ENCODE data around the gene RNU11. TPM values are rescaled to one million over a fixed set of nuclear protein-coding genes. Genes with fewer than 3 reads are reported as not detected.

The RNU11 gene
- total RNA-seq, 1 experiment from 2014 or later = not detected

DNA sequence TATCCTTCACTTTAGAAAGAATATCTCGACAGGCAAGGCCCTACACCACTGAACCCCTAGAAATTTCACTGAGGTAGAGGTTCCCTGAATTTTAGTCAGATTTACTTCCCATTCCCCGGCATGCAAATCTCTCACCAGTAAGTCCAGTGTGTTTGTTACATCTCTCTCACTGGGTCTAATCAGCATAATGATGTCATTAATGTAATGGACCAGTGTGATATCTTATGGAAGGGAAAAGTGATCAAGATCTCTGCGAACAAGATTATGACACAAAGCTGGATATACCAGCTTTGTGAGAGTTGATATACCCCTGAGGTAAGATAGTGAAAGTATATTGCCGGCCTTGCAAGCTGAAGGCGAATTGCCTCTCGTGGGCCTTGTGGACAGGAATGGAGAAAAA lies 7.9 kb downstream of the RNU11 start:
- H3K4me3 Mint-ChIP-seq (ENCODE audit: unreplicated experiment) = no peak overlapping the region
- intact Hi-C loops (cut with micrococcal nuclease) = no loop called here

DNA sequence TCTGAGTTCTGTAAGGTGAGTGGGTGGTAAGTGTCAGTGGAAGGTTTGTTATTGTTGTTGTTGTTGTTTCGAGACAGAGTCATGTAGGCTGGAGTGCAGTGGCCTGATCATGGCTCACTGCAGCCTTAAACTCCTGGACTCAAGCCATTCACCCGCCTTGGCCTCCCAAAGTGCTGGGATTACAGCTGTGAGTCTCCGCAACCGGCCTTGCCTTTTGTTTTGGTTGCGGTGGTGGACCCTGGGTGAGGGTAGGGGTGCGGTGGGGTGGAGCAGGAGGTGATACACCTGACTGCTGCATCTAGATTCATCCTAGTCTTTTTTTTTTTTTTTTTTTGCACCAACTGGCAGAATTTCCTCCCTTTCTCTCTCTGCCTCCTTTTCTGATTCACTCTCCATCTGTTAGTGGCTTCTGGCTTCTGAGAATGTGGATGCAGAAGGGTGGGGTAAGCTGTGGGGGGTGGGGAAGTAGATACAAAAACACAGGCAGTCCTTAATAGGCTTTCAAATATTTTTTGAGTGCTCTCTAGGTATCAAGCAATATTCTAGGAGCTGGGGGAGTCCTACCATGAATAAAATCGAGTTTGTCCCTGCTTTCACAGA lies 15.6 kb downstream of the RNU11 start:
- DNase-seq (ENCODE audit: unreplicated experiment) = no peak
- no TSS peak for BruUV-seq (replicated peaks)
- H3K4me3 Mint-ChIP-seq (ENCODE audit: unreplicated experiment) = no peak overlapping the region
- no peaks in the 10 kb centered on the region for H3K36me3 Mint-ChIP-seq (ENCODE audit: insufficient read depth, unreplicated experiment)
- ChIA-PET POLR2A (interaction anchor here (0.6 to 0.9 kb wide), 2 partner anchors 21 to 151 kb away, joined by 4 read pairs; no protein-coding TSS in a partner anchor), CTCF (no interaction called here)
- H3K27me3 Mint-ChIP-seq (ENCODE audit: insufficient read depth, unreplicated experiment) = no peaks in the 10 kb centered on the region
- peaks cover 5% of the 10 kb centered on the region for H3K4me1 Mint-ChIP-seq (ENCODE audit: insufficient read depth, unreplicated experiment)
- H3K9me3 Mint-ChIP-seq (ENCODE audit: unreplicated experiment) = no peaks in the 10 kb centered on the region
- TF ChIP-seq CTCF (IDR thresholded peaks at IDR 0.05; ENCODE audit: unreplicated experiment) = no peak
- H3K27ac Mint-ChIP-seq (ENCODE audit: low read depth, unreplicated experiment) = no peak overlapping the region
- intact Hi-C loops (cut with micrococcal nuclease) = no loop called here

More for the DNA sequence above, 7.9 kb downstream of the RNU11 start:
- no TSS peak for BruUV-seq (replicated peaks)
- no peaks in the 10 kb centered on the region for H3K27me3 Mint-ChIP-seq (ENCODE audit: insufficient read depth, unreplicated experiment)
- H3K9me3 Mint-ChIP-seq (ENCODE audit: unreplicated experiment) = no peaks in the 10 kb centered on the region
- no peak for TF ChIP-seq CTCF (IDR thresholded peaks at IDR 0.05; ENCODE audit: unreplicated experiment)
- H3K27ac Mint-ChIP-seq (ENCODE audit: low read depth, unreplicated experiment) = no peak overlapping the region
- ChIA-PET CTCF (interaction anchor here (0.6 to 1.2 kb wide), 3 partner anchors 12 to 221 kb away, joined by 3 to 4 read pairs (median 4); partner anchors contain the start of gene GMEB1), POLR2A (interaction anchor here (1.2 kb wide), 1 partner anchor 12 kb away, joined by 4 read pairs; the partner anchor contains the start of gene GMEB1)
- DNase-seq (ENCODE audit: unreplicated experiment) = no peak
- H3K4me1 Mint-ChIP-seq (ENCODE audit: insufficient read depth, unreplicated experiment) = no peaks in the 10 kb centered on the region
- no peaks in the 10 kb centered on the region for H3K36me3 Mint-ChIP-seq (ENCODE audit: insufficient read depth, unreplicated experiment)

GRCh38 chr1:28666806-28667205 lies 18.4 kb downstream of the RNU11 start:
- Mint-ChIP-seq H3K4me3 (ENCODE audit: unreplicated experiment) (no peak overlapping the region), H3K4me1 (ENCODE audit: insufficient read depth, unreplicated experiment) (peaks cover 13% of the 10 kb centered on the region), H3K27ac (ENCODE audit: low read depth, unreplicated experiment) (no peak overlapping the region), H3K27me3 (ENCODE audit: insufficient read depth, unreplicated experiment) (no peaks in the 10 kb centered on the region), H3K36me3 (ENCODE audit: insufficient read depth, unreplicated experiment) (peaks cover 6% of the 10 kb centered on the region), H3K9me3 (ENCODE audit: unreplicated experiment) (no peaks in the 10 kb centered on the region)
- CTCF ChIA-PET = interaction anchor here (0.6 to 1.0 kb wide), 4 partner anchors 10 to 70 kb away, joined by 3 to 5 read pairs (median 3); partner anchors contain the start of genes RNU11 and YTHDF2
- POLR2A ChIA-PET = interaction anchor here (0.7 to 5.7 kb wide), 4 partner anchors 19 to 835 kb away, joined by 3 to 94 read pairs (median 56); partner anchors contain the start of genes RNU11, TAF12 and YTHDF2
- intact Hi-C loops (cut with micrococcal nuclease) = no loop called here
- TF ChIP-seq CTCF (IDR thresholded peaks at IDR 0.05; ENCODE audit: unreplicated experiment) = no peak
- no peak for DNase-seq (ENCODE audit: unreplicated experiment)
- no TSS peak for BruUV-seq (replicated peaks)

GRCh38 chr1:28668191-28668955 lies 20.0 kb downstream of the RNU11 start, which contains the start of gene GMEB1:
TSS of gene GMEB1 (plus strand) at chr1:28668784. CDS start at chr1:28683613, 14,829 bp downstream.
- Mint-ChIP-seq H3K9me3 (ENCODE audit: unreplicated experiment) (no peaks in the 10 kb centered on the region), H3K4me1 (ENCODE audit: insufficient read depth, unreplicated experiment) (peaks cover 13% of the 10 kb centered on the region), H3K27ac (ENCODE audit: low read depth, unreplicated experiment) (peak within 1 kb of the TSS; percentile 90), H3K4me3 (ENCODE audit: unreplicated experiment) (peak within 1 kb of the TSS; percentile 87), H3K27me3 (ENCODE audit: insufficient read depth, unreplicated experiment) (no peaks in the 10 kb centered on the region), H3K36me3 (ENCODE audit: insufficient read depth, unreplicated experiment) (peaks cover 6% of the 10 kb centered on the region)
- BruUV-seq (replicated peaks) = TSS peak; percentile 65
- intact Hi-C loops (cut with micrococcal nuclease) = no loop called here
- CTCF ChIA-PET = interaction anchor here (0.5 to 1.9 kb wide), 7 partner anchors 13 to 523 kb away, joined by 3 to 7 read pairs (median 3); partner anchors contain the start of gene YTHDF2
- POLR2A ChIA-PET = interaction anchor here (0.6 to 5.7 kb wide), 23 partner anchors 9 to 896 kb away, joined by 3 to 94 read pairs (median 4); partner anchors contain the start of genes RNU11, SRSF4, STX12 and TAF12
- DNase-seq (ENCODE audit: unreplicated experiment) = peak; percentile 88
- TF ChIP-seq CTCF (IDR thresholded peaks at IDR 0.05; ENCODE audit: unreplicated experiment) = no peak
